ENCODE measurements around the gene ZDHHC6.

ZDHHC6 gene

DNA sequence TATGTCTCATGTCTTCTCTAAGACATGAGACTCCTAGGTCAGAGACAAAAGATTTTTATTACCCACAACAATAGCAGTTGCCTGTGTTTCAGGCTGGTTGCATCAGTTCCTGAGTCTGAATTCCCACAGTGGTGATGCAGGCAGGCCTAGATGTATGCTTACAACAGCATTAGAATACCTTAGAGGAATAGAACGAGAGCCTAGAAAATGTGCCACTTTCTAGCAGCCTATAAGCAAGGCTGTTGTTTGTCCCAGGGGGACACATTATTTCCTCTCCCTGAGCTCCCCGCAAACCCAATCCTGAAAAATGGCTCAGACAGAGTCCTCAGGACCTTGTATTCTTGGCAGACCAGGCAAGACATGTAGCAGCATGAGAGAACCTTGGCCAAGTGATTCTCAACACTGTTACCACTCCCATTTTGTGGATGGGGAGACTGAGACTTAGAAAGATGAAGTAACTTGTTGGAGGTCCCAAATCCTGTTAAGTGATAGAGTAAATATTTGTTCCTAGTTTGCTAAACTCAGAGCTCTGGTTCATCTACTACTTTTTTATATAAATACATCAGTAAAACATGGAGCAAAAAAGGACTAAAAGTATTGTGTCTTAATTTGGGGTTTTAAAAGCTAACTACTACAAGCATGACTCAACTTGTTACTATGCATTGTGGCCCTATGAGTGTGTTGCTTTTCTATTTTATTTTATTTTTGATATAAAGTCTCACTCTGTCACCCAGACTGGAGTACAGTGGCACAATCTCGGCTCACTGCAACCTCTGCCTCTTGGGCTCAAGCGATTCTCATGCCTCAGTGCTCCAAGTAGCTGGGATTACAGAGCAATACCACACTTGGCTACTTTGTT is 14.5 kb upstream of the ZDHHC6 start:
- peaks cover 21% of the 10 kb centered on the region; the same call in 1 of the 2 replicates for H3K36me3 ChIP-seq (ENCODE audit: insufficient read depth, low read length)
- H3K9me3 ChIP-seq (ENCODE audit: insufficient read depth, low read depth, low read length), result no peaks in the 10 kb centered on the region
- H3K79me2 ChIP-seq (ENCODE audit: insufficient read depth, low read length), result no peaks in the 10 kb centered on the region
- no peaks in the 10 kb centered on the region for H3K9me2 ChIP-seq (replicated peaks; ENCODE audit: low read depth, low read length)
- H3F3A ChIP-seq (ENCODE audit: low read depth), result no peaks in the 10 kb centered on the region
- TF ChIP-seq, protein P1, sequence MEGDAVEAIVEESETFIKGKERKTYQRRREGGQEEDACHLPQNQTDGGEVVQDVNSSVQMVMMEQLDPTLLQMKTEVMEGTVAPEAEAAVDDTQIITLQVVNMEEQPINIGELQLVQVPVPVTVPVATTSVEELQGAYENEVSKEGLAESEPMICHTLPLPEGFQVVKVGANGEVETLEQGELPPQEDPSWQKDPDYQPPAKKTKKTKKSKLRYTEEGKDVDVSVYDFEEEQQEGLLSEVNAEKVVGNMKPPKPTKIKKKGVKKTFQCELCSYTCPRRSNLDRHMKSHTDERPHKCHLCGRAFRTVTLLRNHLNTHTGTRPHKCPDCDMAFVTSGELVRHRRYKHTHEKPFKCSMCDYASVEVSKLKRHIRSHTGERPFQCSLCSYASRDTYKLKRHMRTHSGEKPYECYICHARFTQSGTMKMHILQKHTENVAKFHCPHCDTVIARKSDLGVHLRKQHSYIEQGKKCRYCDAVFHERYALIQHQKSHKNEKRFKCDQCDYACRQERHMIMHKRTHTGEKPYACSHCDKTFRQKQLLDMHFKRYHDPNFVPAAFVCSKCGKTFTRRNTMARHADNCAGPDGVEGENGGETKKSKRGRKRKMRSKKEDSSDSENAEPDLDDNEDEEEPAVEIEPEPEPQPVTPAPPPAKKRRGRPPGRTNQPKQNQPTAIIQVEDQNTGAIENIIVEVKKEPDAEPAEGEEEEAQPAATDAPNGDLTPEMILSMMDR (conservative IDR thresholded peaks at IDR 0.05; ENCODE audit: low read length), result no peak
- no peak for TF ChIP-seq EZH2phosphoT487 (IDR thresholded peaks at IDR 0.05; ENCODE audit: borderline replicate concordance)
- H3K9ac ChIP-seq (ENCODE audit: low read depth, low read length, poor library complexity, severe bottlenecking), result no peak overlapping the region
- H3K4me1 ChIP-seq (ENCODE audit: insufficient read depth, low read length, poor library complexity, severe bottlenecking), result no peaks in the 10 kb centered on the region
- no peaks in the 10 kb centered on the region for H3K27me3 ChIP-seq (ENCODE audit: insufficient read depth, low read length, poor library complexity, severe bottlenecking)
- no peaks in the 10 kb centered on the region for H4K20me1 ChIP-seq (ENCODE audit: insufficient read depth, low read length, poor library complexity, severe bottlenecking)
- H3K4me3 ChIP-seq (ENCODE audit: low read length, poor library complexity, severe bottlenecking), result no peak overlapping the region
- no peak overlapping the region for H3K4me2 ChIP-seq (ENCODE audit: low read depth, low read length, poor library complexity, severe bottlenecking)
- H2AFZ ChIP-seq (ENCODE audit: low read length), result no peak overlapping the region

DNA sequence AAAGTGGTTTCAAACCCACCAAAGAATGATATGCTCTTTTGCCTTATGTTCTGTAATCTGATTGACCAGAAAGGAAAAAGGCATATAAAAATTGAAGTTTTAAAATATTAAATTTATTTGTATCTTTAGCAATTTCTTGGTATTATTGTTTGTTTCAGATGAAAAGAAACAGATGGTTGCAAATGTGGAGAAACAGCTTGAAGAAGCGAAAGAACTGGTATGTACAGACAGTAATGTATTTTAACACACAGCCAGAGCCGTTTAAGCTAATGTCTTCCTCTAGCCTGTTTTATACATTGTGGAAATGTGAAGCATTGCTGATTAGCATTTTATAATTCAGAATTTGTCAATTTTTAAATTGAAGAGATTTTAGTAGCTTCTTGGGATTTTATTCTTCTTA is 13.7 kb upstream of the ZDHHC6 start:
- Histone ChIP-seq H3F3A (ENCODE audit: low read depth) (no peaks in the 10 kb centered on the region), H4K20me1 (ENCODE audit: insufficient read depth, low read length, poor library complexity, severe bottlenecking) (no peaks in the 10 kb centered on the region), H3K27me3 (ENCODE audit: insufficient read depth, low read length, poor library complexity, severe bottlenecking) (no peaks in the 10 kb centered on the region), H2AFZ (ENCODE audit: low read length) (no peak overlapping the region), H3K4me2 (ENCODE audit: low read depth, low read length, poor library complexity, severe bottlenecking) (no peak overlapping the region), H3K9me3 (ENCODE audit: insufficient read depth, low read depth, low read length) (no peaks in the 10 kb centered on the region), H3K4me1 (ENCODE audit: insufficient read depth, low read length, poor library complexity, severe bottlenecking) (no peaks in the 10 kb centered on the region), H3K36me3 (ENCODE audit: insufficient read depth, low read length) (peaks cover 13% of the 10 kb centered on the region; the same call in 1 of the 2 replicates), H3K9ac (ENCODE audit: low read depth, low read length, poor library complexity, severe bottlenecking) (no peak overlapping the region), H3K4me3 (ENCODE audit: low read length, poor library complexity, severe bottlenecking) (no peak overlapping the region), H3K79me2 (ENCODE audit: insufficient read depth, low read length) (no peaks in the 10 kb centered on the region), H3K9me2 (replicated peaks; ENCODE audit: low read depth, low read length) (no peaks in the 10 kb centered on the region)
- TF ChIP-seq EZH2phosphoT487 (IDR thresholded peaks at IDR 0.05; ENCODE audit: borderline replicate concordance), result no peak
- TF ChIP-seq, protein P1 (conservative IDR thresholded peaks at IDR 0.05; ENCODE audit: low read length), result no peak

DNA sequence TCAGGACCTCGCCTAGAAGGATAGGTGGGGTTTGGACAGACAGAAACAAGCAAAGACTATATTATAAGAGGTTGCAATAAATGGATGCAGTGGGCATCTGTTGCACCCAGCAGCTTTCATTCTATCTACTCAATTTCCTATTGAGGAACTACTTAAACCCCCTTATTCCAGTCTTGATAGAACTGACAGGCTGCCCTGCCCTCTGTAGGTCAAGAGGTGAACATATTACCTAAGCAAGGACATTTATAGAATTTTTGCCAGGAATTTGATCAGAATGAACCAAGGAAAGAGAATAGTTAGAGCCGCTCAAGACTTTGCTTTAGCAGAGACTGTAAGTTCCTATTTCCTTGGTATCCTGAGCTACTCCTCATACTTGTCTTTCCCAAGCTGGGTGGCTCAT is 9.8 kb upstream of the ZDHHC6 start:
- Histone ChIP-seq H3K9ac (ENCODE audit: low read depth, low read length, poor library complexity, severe bottlenecking) (no peak overlapping the region), H3K79me2 (ENCODE audit: insufficient read depth, low read length) (peaks cover 18% of the 10 kb centered on the region), H3K4me1 (ENCODE audit: insufficient read depth, low read length, poor library complexity, severe bottlenecking) (no peaks in the 10 kb centered on the region), H2AFZ (ENCODE audit: low read length) (no peak overlapping the region), H3K4me3 (ENCODE audit: low read length, poor library complexity, severe bottlenecking) (no peak overlapping the region), H3K9me3 (ENCODE audit: insufficient read depth, low read depth, low read length) (no peaks in the 10 kb centered on the region), H3F3A (ENCODE audit: low read depth) (no peaks in the 10 kb centered on the region), H3K36me3 (ENCODE audit: insufficient read depth, low read length) (no peaks in the 10 kb centered on the region), H4K20me1 (ENCODE audit: insufficient read depth, low read length, poor library complexity, severe bottlenecking) (peaks cover 3% of the 10 kb centered on the region), H3K27me3 (ENCODE audit: insufficient read depth, low read length, poor library complexity, severe bottlenecking) (no peaks in the 10 kb centered on the region), H3K4me2 (ENCODE audit: low read depth, low read length, poor library complexity, severe bottlenecking) (no peak overlapping the region), H3K9me2 (replicated peaks; ENCODE audit: low read depth, low read length) (no peaks in the 10 kb centered on the region)
- TF ChIP-seq, protein P1 (conservative IDR thresholded peaks at IDR 0.05; ENCODE audit: low read length), result peak; percentile 59
- no peak for TF ChIP-seq EZH2phosphoT487 (IDR thresholded peaks at IDR 0.05; ENCODE audit: borderline replicate concordance)
